HepG2 (cell line): ENCODE data around the gene TTC23. TPM values are rescaled to one million over a fixed set of nuclear protein-coding genes. Genes with fewer than 3 reads are reported as not detected.

Source experiments
- ATAC-seq: fragments of 200-7000 bp; cut with Tn5 transposase; 3 replicates; pipeline ENCODE4 v1.9.1; 2020; ENCODE audit warnings: mild to moderate bottlenecking, moderate library complexity
- BruUV-seq: library from RNA; stranded (reverse); fragments of 400-500 nt; replicated peaks from 2 replicates; lab custom pipeline; 2021; lab: Mats Ljungman, UMichigan
- CTCF ChIA-PET: fragments of 300-600 bp; formaldehyde crosslinking; extraction: SDS; loops from one replicate; lab custom pipeline; 2021; ENCODE audit warnings: low total read pairs, inconsistent platforms, low intra/inter-chr PET ratio; lab: Yijun Ruan, JAX
- POLR2A ChIA-PET: fragments of 350-600 bp; sonication (Branson Sonifier 250); formaldehyde crosslinking; loops from one replicate; lab custom pipeline; 2020; ENCODE audit warnings: antibody characterized with exemption, inconsistent platforms; lab: Yijun Ruan, JAX
- DNase-seq: peaks from one replicate; pipeline ENCODE4 v3.0.0-alpha.2; 2015; ENCODE audit warnings: low spot score
- FAIRE-seq: peaks from 3 replicates; lab custom pipeline; 2011; peaks lifted over from hg19 to GRCh38; lab: Jason Lieb, UNC
- H2AFZ ChIP-seq: one replicate; pipeline ENCODE4 v1.6.1; 2011; ENCODE audit warnings: low read length, inconsistent platforms
- H3K27ac ChIP-seq: fragments of 300-600 bp; 3 replicates; pipeline ENCODE4 v1.8.0; 2011; ENCODE audit warnings: mixed run types, mild to moderate bottlenecking, mixed read lengths, low read length, inconsistent platforms; ENCODE audit not compliant: insufficient read depth; ENCODE audit errors: extremely low read length
- H3K27me3 ChIP-seq, 2 experiments: fragments of 200-600 bp in 1 of 2; 2 replicates in 1 of 2; 3 replicates in 1 of 2; pipeline versions ENCODE4 v1.6.0 to v1.8.0; 2011; ENCODE audit warnings: low read length in 2 of 2, mild to moderate bottlenecking in 2 of 2, moderate library complexity in 2 of 2, inconsistent platforms in 1 of 2; ENCODE audit not compliant: insufficient read depth in 2 of 2, control insufficient read depth in 1 of 2
- H3K36me3 ChIP-seq, 2 experiments: fragments of 200-600 bp in 1 of 2; replicated peaks in 1 of 2; 2 replicates in 1 of 2; 3 replicates in 1 of 2; pipeline versions ENCODE4 v1.5.1 to v1.8.0; 2011; ENCODE audit warnings: low read length in 2 of 2, inconsistent platforms in 1 of 2; ENCODE audit not compliant: insufficient read depth in 2 of 2, control insufficient read depth in 1 of 2
- H3K4me1 ChIP-seq: 2 replicates; pipeline ENCODE4 v1.5.1; 2012; ENCODE audit warnings: low read length, inconsistent platforms; ENCODE audit not compliant: insufficient read depth
- H3K4me2 ChIP-seq: 2 replicates; pipeline ENCODE4 v1.6.0; 2011; ENCODE audit warnings: low read depth, low read length, inconsistent platforms
- H3K4me3 ChIP-seq, 3 experiments: fragments of 200-600 bp in 1 of 3; sonication (generic), shearing (Covaris generic) in 1 of 3; replicated peaks in 1 of 3; 2 replicates each; pipeline ENCODE4 v1.5.1; 2011 to 2016; ENCODE audit warnings: low read length in 3 of 3, inconsistent platforms in 2 of 3, low read depth in 2 of 3, mild to moderate bottlenecking in 2 of 3, control low read depth in 1 of 3, mixed read lengths in 1 of 3; ENCODE audit not compliant: insufficient read depth in 1 of 3
- H3K79me2 ChIP-seq: one replicate; pipeline ENCODE4 v1.6.1; 2011; ENCODE audit warnings: low read length, inconsistent platforms; ENCODE audit not compliant: insufficient read depth
- H3K9ac ChIP-seq: 2 replicates; pipeline ENCODE4 v1.6.0; 2011; ENCODE audit warnings: mild to moderate bottlenecking, low read depth, low read length, inconsistent platforms; ENCODE audit not compliant: insufficient read depth
- H3K9me3 ChIP-seq: 2 replicates; pipeline ENCODE4 v1.5.1; 2012; ENCODE audit warnings: mild to moderate bottlenecking, low read length
- H4K20me1 ChIP-seq: 2 replicates; pipeline ENCODE4 v1.6.0; 2011; ENCODE audit warnings: inconsistent platforms, mild to moderate bottlenecking, low read length, moderate library complexity; ENCODE audit not compliant: insufficient read depth
- CEBPB ChIP-seq: IDR thresholded peaks from 2 replicates; pipeline ENCODE4 v1.6.1; 2011; ENCODE audit warnings: low read depth, low read length, improper control_type of control experiment, borderline replicate concordance
- DMAP1 ChIP-seq: IDR thresholded peaks from 2 replicates; pipeline ENCODE4 v1.6.1; 2016
- FIP1L1 ChIP-seq: fragments of 200-400 bp; formaldehyde crosslinking; IDR thresholded peaks from 2 replicates; pipeline ENCODE4 v1.6.1; 2018; ENCODE audit warnings: low read depth, mild to moderate bottlenecking, low read length, moderate library complexity, borderline replicate concordance; ENCODE audit not compliant: insufficient read depth
- ISL2 ChIP-seq: sonication (generic); formaldehyde crosslinking; IDR thresholded peaks from 2 replicates; pipeline ENCODE4 v1.5.0; 2020; ENCODE audit warnings: missing genetic modification reagents
- KDM5A ChIP-seq: fragments of 200-600 bp; sonication (generic); IDR thresholded peaks from 2 replicates; pipeline ENCODE4 v1.7.0; 2018; ENCODE audit warnings: antibody characterized with exemption, mild to moderate bottlenecking, low read length, borderline replicate concordance
- POLR2A ChIP-seq, 2 experiments: IDR thresholded peaks; 2 replicates each; pipeline ENCODE4 v1.6.1; 2011; ENCODE audit warnings: low read depth in 2 of 2, low read length in 2 of 2, mild to moderate bottlenecking in 1 of 2, moderate library complexity in 1 of 2; ENCODE audit not compliant: insufficient read depth in 1 of 2
- RBFOX2 ChIP-seq: fragments of 200-400 bp; formaldehyde crosslinking; IDR thresholded peaks from 2 replicates; pipeline ENCODE4 v1.6.1; 2017; ENCODE audit warnings: low read depth, mild to moderate bottlenecking, low read length
- SETDB1 ChIP-seq: sonication (generic); formaldehyde crosslinking; IDR thresholded peaks from 2 replicates; pipeline ENCODE4 v1.5.1; 2020; ENCODE audit warnings: missing genetic modification reagents, mild to moderate bottlenecking, borderline replicate concordance
- SMAD9 ChIP-seq: sonication (generic); formaldehyde crosslinking; IDR thresholded peaks from 2 replicates; pipeline ENCODE4 v1.5.1; 2020; ENCODE audit warnings: mild to moderate bottlenecking, missing genetic modification reagents
- SYNCRIP ChIP-seq: fragments of 200-400 bp; formaldehyde crosslinking; IDR thresholded peaks from 2 replicates; pipeline ENCODE4 v1.6.1; 2018; ENCODE audit warnings: mild to moderate bottlenecking, low read depth, low read length; ENCODE audit not compliant: insufficient read depth
- TGIF2 ChIP-seq: IDR thresholded peaks from 2 replicates; pipeline ENCODE4 v1.6.1; 2016; ENCODE audit warnings: control low read depth, missing compliant biosample characterization
- ZFP62 ChIP-seq: sonication (generic); formaldehyde crosslinking; IDR thresholded peaks from 2 replicates; pipeline ENCODE4 v1.4.0; 2020; ENCODE audit warnings: missing genetic modification reagents
- ZNF292 ChIP-seq: sonication (generic); formaldehyde crosslinking; IDR thresholded peaks from 2 replicates; pipeline ENCODE4 v1.8.1; 2022; ENCODE audit warnings: mild to moderate bottlenecking, low read depth, missing genetic modification reagents, borderline replicate concordance
- ZNF329 ChIP-seq: sonication (generic); formaldehyde crosslinking; IDR thresholded peaks from 2 replicates; pipeline ENCODE4 v1.9.0; 2021; ENCODE audit warnings: low read depth, mild to moderate bottlenecking, missing genetic modification reagents
- ZNF337 ChIP-seq: sonication (generic); formaldehyde crosslinking; IDR thresholded peaks from 2 replicates; pipeline ENCODE4 v1.5.1; 2020; ENCODE audit warnings: missing genetic modification reagents, low read depth, mild to moderate bottlenecking, borderline replicate concordance
- ZNF33A ChIP-seq: sonication (generic); formaldehyde crosslinking; IDR thresholded peaks from 2 replicates; pipeline ENCODE4 v1.5.1; 2020; ENCODE audit warnings: missing genetic modification reagents, mild to moderate bottlenecking, moderate library complexity, borderline replicate concordance
- ZNF383 ChIP-seq: sonication (generic); formaldehyde crosslinking; IDR thresholded peaks from 2 replicates; pipeline ENCODE4 v1.4.0; 2020; ENCODE audit warnings: missing genetic modification reagents, mild to moderate bottlenecking, borderline replicate concordance
- ZNF460 ChIP-seq: sonication (generic); formaldehyde crosslinking; IDR thresholded peaks from 2 replicates; pipeline ENCODE4 v1.5.1; 2020; ENCODE audit warnings: missing genetic modification reagents, mild to moderate bottlenecking, borderline replicate concordance
- ZNF543 ChIP-seq: sonication (generic); formaldehyde crosslinking; IDR thresholded peaks from 2 replicates; pipeline ENCODE4 v1.4.0; 2020; ENCODE audit warnings: mild to moderate bottlenecking, missing genetic modification reagents
- ZNF598 ChIP-seq: sonication (generic); formaldehyde crosslinking; IDR thresholded peaks from 2 replicates; pipeline ENCODE4 v1.5.1; 2020; ENCODE audit warnings: mild to moderate bottlenecking, missing genetic modification reagents, borderline replicate concordance
- ZNF652 ChIP-seq: IDR thresholded peaks from 2 replicates; pipeline ENCODE4 v1.6.1; 2016; ENCODE audit warnings: low read depth, borderline replicate concordance
- ZNF7 ChIP-seq: IDR thresholded peaks from 2 replicates; pipeline ENCODE4 v1.6.1; 2016; ENCODE audit warnings: missing biosample characterization, missing genetic modification reagents
- WGBS: methylation state at CpG from one replicate; pipeline ENCODE4 v1.1.6; 2017; ENCODE audit warnings: low lambda C conversion rate; 5-methylcytosine and 5-hydroxymethylcytosine counted together
- in situ Hi-C: cut with HindIII; loops from 2 replicates; pipeline ENCODE4 v1.10.0; 2017; ENCODE audit warnings: low pct_unique_long_range_greater_than_20kb; ENCODE audit not compliant: extremely low pct_ligation_motif_present
- intact Hi-C: fragments of 100-400 bp; cut with micrococcal nuclease; formaldehyde crosslinking; loops from one replicate; pipeline ENCODE4 v1.10.0; 2022; ENCODE audit not compliant: unreplicated experiment
- polyA plus RNA-seq, 8 experiments: library from polyadenylated mRNA; depleted of rRNA in 3 of 8; stranded (reverse) in 7 of 8; unstranded in 1 of 8; fragments of >200 nt; fragmentation: Illumina TruSeq in 4 of 8; extraction: Trizol in 4 of 8; gene quantifications; 2 replicates each; pipeline versions ENCODE4 v1.2.1 to v1.2.3, GENCODE V29; 2011 to 2016; ENCODE audit warnings: low read depth in 4 of 8, missing spikeins in 1 of 8, mixed read lengths in 1 of 8; ENCODE audit not compliant: insufficient read depth in 1 of 8
- total RNA-seq, 5 experiments: library from RNA; depleted of rRNA; stranded (reverse); fragments of >200 nt; fragmentation: Illumina TruSeq; extraction: Trizol; gene quantifications; 2 replicates each; pipeline ENCODE4 v1.2.3, GENCODE V29; 2016; ENCODE audit warnings: low read depth in 1 of 5
- TF ChIP-seq, protein P1 (sequence below): sonication (generic); formaldehyde crosslinking; IDR thresholded peaks from 2 replicates; pipeline ENCODE4 v1.5.1; 2020; ENCODE audit warnings: missing genetic modification reagents, mild to moderate bottlenecking, borderline replicate concordance
- TF ChIP-seq, protein P2 (sequence below): sonication (generic); formaldehyde crosslinking; IDR thresholded peaks from 2 replicates; pipeline ENCODE4 v1.4.0; 2020; ENCODE audit warnings: mild to moderate bottlenecking, low read depth, missing genetic modification reagents

The TTC23 gene
- total and polyA plus RNA-seq, 2 of the 13 experiments (the other 11 are each of a cell fraction or from before 2014, with no cell fraction given), result 1.6 to 11.7 TPM

GRCh38 chr15:99279827-99280226, 30.4 kb upstream of the TTC23 start (continued):
- TF ChIP-seq FIP1L1 (no peak), POLR2A (IDR thresholded peaks at IDR 0.05; ENCODE audit: insufficient read depth in 1 of 2, low read depth in 2 of 2, low read length in 2 of 2) (no peak), ISL2 (CRISPR knock-in tag) (no peak), ZNF337 (CRISPR knock-in tag) (no peak), ZNF460 (CRISPR knock-in tag) (no peak)
- TF ChIP-seq, all 625 proteins: peak for 0

DNA sequence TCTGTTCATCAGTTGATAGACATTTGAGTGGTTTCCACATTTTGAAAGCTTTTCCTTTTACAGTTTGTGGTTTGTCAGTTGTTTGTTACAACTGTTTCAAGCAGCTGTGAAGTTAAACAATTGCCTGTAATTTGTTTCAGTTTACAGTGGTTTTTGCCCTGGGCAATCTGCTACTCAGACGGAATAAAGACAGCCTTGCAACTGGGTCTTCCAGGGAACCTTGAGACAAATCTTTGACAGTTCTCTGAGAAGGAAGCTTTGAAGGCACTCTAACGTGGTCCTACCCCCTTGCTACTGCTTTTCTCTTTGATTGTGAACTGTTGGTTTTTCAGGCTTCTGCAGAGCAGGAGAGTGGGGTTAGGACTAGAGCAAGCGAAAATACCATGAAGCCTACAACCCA, 29.9 kb upstream of the TTC23 start:
- no peak for FAIRE-seq
- ChIA-PET POLR2A (interaction anchor here (1.1 kb wide), 1 partner anchor 454 kb away, joined by 3 read pairs; the partner anchor contains the start of gene LYSMD4), CTCF (no interaction called here)
- Histone ChIP-seq H3K27me3 (no peaks in the 10 kb centered on the region), H3K79me2 (no peaks in the 10 kb centered on the region), H3K4me3 (no peak overlapping the region), H3K9me3 (no peaks in the 10 kb centered on the region), H3K4me2 (no peak overlapping the region), H3K36me3 (no peaks in the 10 kb centered on the region), H4K20me1 (no peaks in the 10 kb centered on the region), H3K4me1 (peaks cover 7% of the 10 kb centered on the region; the same call in 1 of the 2 replicates), H3K9ac (no peak overlapping the region), H3K27ac (no peak overlapping the region), H2AFZ (no peak overlapping the region)
- ATAC-seq, result no peak
- no TSS peak for BruUV-seq
- intact Hi-C loops (no loop called here), in situ Hi-C loops (no loop called here)
- no peak for TF ChIP-seq SMAD9 (CRISPR knock-in tag)
- TF ChIP-seq SETDB1 (CRISPR knock-in tag), result no peak
- TF ChIP-seq ZNF7 (CRISPR knock-in tag), result no peak
- TF ChIP-seq ZNF598 (CRISPR knock-in tag), result no peak
- TF ChIP-seq CEBPB, result no peak
- TF ChIP-seq KDM5A, result no peak
- TF ChIP-seq, protein P1, sequence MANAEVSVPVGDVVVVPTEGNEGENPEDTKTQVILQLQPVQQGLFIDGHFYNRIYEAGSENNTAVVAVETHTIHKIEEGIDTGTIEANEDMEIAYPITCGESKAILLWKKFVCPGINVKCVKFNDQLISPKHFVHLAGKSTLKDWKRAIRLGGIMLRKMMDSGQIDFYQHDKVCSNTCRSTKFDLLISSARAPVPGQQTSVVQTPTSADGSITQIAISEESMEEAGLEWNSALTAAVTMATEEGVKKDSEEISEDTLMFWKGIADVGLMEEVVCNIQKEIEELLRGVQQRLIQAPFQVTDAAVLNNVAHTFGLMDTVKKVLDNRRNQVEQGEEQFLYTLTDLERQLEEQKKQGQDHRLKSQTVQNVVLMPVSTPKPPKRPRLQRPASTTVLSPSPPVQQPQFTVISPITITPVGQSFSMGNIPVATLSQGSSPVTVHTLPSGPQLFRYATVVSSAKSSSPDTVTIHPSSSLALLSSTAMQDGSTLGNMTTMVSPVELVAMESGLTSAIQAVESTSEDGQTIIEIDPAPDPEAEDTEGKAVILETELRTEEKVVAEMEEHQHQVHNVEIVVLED (CRISPR knock-in tag), result no peak
- no peak for TF ChIP-seq ZNF292 (CRISPR knock-in tag)
- TF ChIP-seq SYNCRIP, result no peak
- no peak for TF ChIP-seq ZNF33A (CRISPR knock-in tag)
- TF ChIP-seq DMAP1 (CRISPR knock-in tag), result no peak
- TF ChIP-seq ZFP62 (CRISPR knock-in tag), result no peak
- TF ChIP-seq ZNF329, result no peak
- TF ChIP-seq RBFOX2, result no peak
- TF ChIP-seq ZNF652 (CRISPR knock-in tag), result no peak
- TF ChIP-seq, protein P2, sequence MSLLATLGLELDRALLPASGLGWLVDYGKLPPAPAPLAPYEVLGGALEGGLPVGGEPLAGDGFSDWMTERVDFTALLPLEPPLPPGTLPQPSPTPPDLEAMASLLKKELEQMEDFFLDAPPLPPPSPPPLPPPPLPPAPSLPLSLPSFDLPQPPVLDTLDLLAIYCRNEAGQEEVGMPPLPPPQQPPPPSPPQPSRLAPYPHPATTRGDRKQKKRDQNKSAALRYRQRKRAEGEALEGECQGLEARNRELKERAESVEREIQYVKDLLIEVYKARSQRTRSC, result no peak
- no peak for TF ChIP-seq ZNF543 (CRISPR knock-in tag)
- no peak for TF ChIP-seq ZNF383 (CRISPR knock-in tag)
- TF ChIP-seq TGIF2 (CRISPR knock-in tag), result no peak
- no peak for DNase-seq
- 97% methylated on average over 3 of the region's 3 CpGs for WGBS
